SK-N-SH treated with all-trans-retinoic acid at 6 μM for 48 hours (cell line): ENCODE results near the gene DPEP2.

ENCODE experiments used
- ATAC-seq: fragments of 200-7000 bp; cut with Tn5 transposase; 3 replicates; pipeline ENCODE4 v1.9.1; 2020; ENCODE audit warnings: mild to moderate bottlenecking, moderate library complexity
- ARNTL ChIP-seq: fragments of 450-650 bp; formaldehyde crosslinking; IDR thresholded peaks from 2 replicates; pipeline ENCODE4 v1.5.0; 2020; ENCODE audit warnings: low read depth, mild to moderate bottlenecking, moderate library complexity, borderline replicate concordance
- BACH2 ChIP-seq: fragments of 250-450 bp; sonication (Bioruptor Pico); IDR thresholded peaks from 2 replicates; pipeline ENCODE4 v1.9.0; 2021; ENCODE audit warnings: mild to moderate bottlenecking, borderline replicate concordance
- CREB5 ChIP-seq: fragments of 250-450 bp; sonication (Bioruptor Pico); IDR thresholded peaks from 2 replicates; pipeline ENCODE4 v1.5.1; 2020; ENCODE audit warnings: low read depth, mild to moderate bottlenecking, moderate library complexity
- CSDC2 ChIP-seq: fragments of 250-450 bp; sonication (Bioruptor Pico); IDR thresholded peaks from 2 replicates; pipeline ENCODE4 v1.5.0; 2020; ENCODE audit warnings: mild to moderate bottlenecking, moderate library complexity
- CSRNP3 ChIP-seq: fragments of 250-450 bp; sonication (Bioruptor Pico); IDR thresholded peaks from 2 replicates; pipeline ENCODE4 v1.5.1; 2021; ENCODE audit warnings: mild to moderate bottlenecking, moderate library complexity
- ESRRG ChIP-seq: fragments of 250-450 bp; sonication (Bioruptor Pico); IDR thresholded peaks from 2 replicates; pipeline ENCODE4 v1.6.1; 2021; ENCODE audit warnings: mild to moderate bottlenecking
- GLIS3 ChIP-seq: fragments of 250-450 bp; sonication (Bioruptor Pico); IDR thresholded peaks from 2 replicates; pipeline ENCODE4 v1.5.0; 2020; ENCODE audit warnings: mild to moderate bottlenecking, moderate library complexity
- OSR1 ChIP-seq: fragments of 250-450 bp; sonication (Bioruptor Pico); IDR thresholded peaks from 2 replicates; pipeline ENCODE4 v1.8.0; 2022; ENCODE audit warnings: moderate library complexity, mild to moderate bottlenecking, inconsistent platforms
- PPARA ChIP-seq: fragments of 250-450 bp; sonication (Bioruptor Pico); IDR thresholded peaks from 2 replicates; pipeline ENCODE4 v1.5.0; 2020; ENCODE audit warnings: mild to moderate bottlenecking, borderline replicate concordance
- SNAI2 ChIP-seq: fragments of 250-450 bp; sonication (Bioruptor Pico); IDR thresholded peaks from 2 replicates; pipeline ENCODE4 v1.5.0; 2020; ENCODE audit warnings: mild to moderate bottlenecking, moderate library complexity
- TCF4 ChIP-seq: fragments of 250-450 bp; sonication (Bioruptor Pico); IDR thresholded peaks from 2 replicates; pipeline ENCODE4 v1.8.0; 2021; ENCODE audit warnings: mild to moderate bottlenecking, moderate library complexity, borderline replicate concordance
- TOX ChIP-seq: fragments of 250-450 bp; sonication (Bioruptor Pico); IDR thresholded peaks from 2 replicates; pipeline ENCODE4 v1.8.0; 2021; ENCODE audit warnings: mild to moderate bottlenecking, moderate library complexity, borderline replicate concordance
- TSHZ2 ChIP-seq: fragments of 250-450 bp; sonication (Bioruptor Pico); IDR thresholded peaks from 2 replicates; pipeline ENCODE4 v1.5.0; 2020; ENCODE audit warnings: mild to moderate bottlenecking, moderate library complexity
- ZC3H10 ChIP-seq: fragments of 250-450 bp; sonication (Bioruptor Pico); IDR thresholded peaks from 2 replicates; pipeline ENCODE4 v1.5.1; 2021; ENCODE audit warnings: mild to moderate bottlenecking, moderate library complexity
- ZFP3 ChIP-seq: fragments of 250-450 bp; sonication (Bioruptor Pico); IDR thresholded peaks from 2 replicates; pipeline ENCODE4 v1.5.0; 2020; ENCODE audit warnings: mild to moderate bottlenecking, moderate library complexity
- ZFP30 ChIP-seq: fragments of 450-650 bp; formaldehyde crosslinking; IDR thresholded peaks from 2 replicates; pipeline ENCODE4 v1.5.0; 2022; ENCODE audit warnings: mild to moderate bottlenecking, moderate library complexity
- ZNF565 ChIP-seq: fragments of 450-650 bp; formaldehyde crosslinking; conservative IDR thresholded peaks from 2 replicates; pipeline ENCODE4 v1.5.0; 2020; ENCODE audit warnings: low read depth, mild to moderate bottlenecking, moderate library complexity
- ZNF70 ChIP-seq: fragments of 450-650 bp; formaldehyde crosslinking; IDR thresholded peaks from 2 replicates; pipeline ENCODE4 v1.5.0; 2020; ENCODE audit warnings: mild to moderate bottlenecking, moderate library complexity
- ZNF8 ChIP-seq: fragments of 450-650 bp; formaldehyde crosslinking; IDR thresholded peaks from 2 replicates; pipeline ENCODE4 v1.5.0; 2020; ENCODE audit warnings: mild to moderate bottlenecking, moderate library complexity

The DPEP2 gene

GRCh38 chr16:67987460-67988160 is 11.7 kb downstream of the DPEP2 start:
- TF ChIP-seq GLIS3 (CRISPR knock-in tag), result no peak
- ATAC-seq, result no peak

GRCh38 chr16:67986949-67987348 is 12.3 kb downstream of the DPEP2 start:
- TF ChIP-seq CSRNP3 (no peak), ARNTL (CRISPR knock-in tag) (no peak), ZNF565 (CRISPR knock-in tag) (no peak), BACH2 (CRISPR knock-in tag) (no peak), SNAI2 (CRISPR knock-in tag) (no peak), ZNF70 (CRISPR knock-in tag) (no peak), PPARA (no peak), ESRRG (CRISPR knock-in tag) (no peak), OSR1 (CRISPR knock-in tag) (no peak), TSHZ2 (CRISPR knock-in tag) (no peak), ZC3H10 (CRISPR knock-in tag) (no peak), ZNF8 (no peak), CSDC2 (CRISPR knock-in tag) (no peak), CREB5 (CRISPR knock-in tag) (no peak)
- ATAC-seq, result no peak

- no peak for ATAC-seq
- TF ChIP-seq CSDC2 (CRISPR knock-in tag) (no peak), ZNF8 (no peak), ZNF565 (CRISPR knock-in tag) (no peak), TOX (CRISPR knock-in tag) (no peak), GLIS3 (CRISPR knock-in tag) (no peak), OSR1 (CRISPR knock-in tag) (no peak), TCF4 (CRISPR knock-in tag) (no peak), ZFP3 (CRISPR knock-in tag) (no peak), CSRNP3 (no peak), ZNF70 (CRISPR knock-in tag) (no peak), ZFP30 (no peak), TSHZ2 (CRISPR knock-in tag) (no peak), PPARA (no peak)
These were observed 17.1 kb downstream of the DPEP2 start for GRCh38 chr16:67982011-67982696.
